Endothelial cell of umbilical vein (primary cell): ENCODE measurements around the gene CHCHD4. TPM values are rescaled to one million over a fixed set of nuclear protein-coding genes. Genes with fewer than 3 reads are reported as not detected.

Source experiments
- BruUV-seq: library from RNA; stranded (reverse); fragments of 400-500 nt; replicated peaks from 2 replicates; lab custom pipeline; 2021; lab: Mats Ljungman, UMichigan
- CTCF ChIA-PET: fragments of 300-600, 350-600 bp; sonication (Branson Sonifier 250); formaldehyde crosslinking; loops from one replicate; lab custom pipeline; 2021; ENCODE audit warnings: antibody characterized with exemption, inconsistent platforms; lab: Charles Lee
- POLR2A ChIA-PET: fragments of 300-600, 350-600 bp; sonication (Branson Sonifier 250); formaldehyde crosslinking; loops from one replicate; lab custom pipeline; 2021; ENCODE audit warnings: antibody characterized with exemption, inconsistent platforms; lab: Charles Lee
- DNase-seq: peaks from one replicate; pipeline ENCODE4 v3.0.0-alpha.2; 2011; ENCODE audit warnings: low read depth, low spot score
- FAIRE-seq: peaks from 2 replicates; lab custom pipeline; 2011; peaks lifted over from hg19 to GRCh38; lab: Jason Lieb, UNC
- H2AFZ ChIP-seq: 2 replicates; pipeline ENCODE4 v1.6.0; 2012; ENCODE audit warnings: low read depth, low read length, control low read depth, inconsistent platforms
- H3K27ac ChIP-seq: 2 replicates; pipeline ENCODE4 v1.5.1; 2011; ENCODE audit warnings: low read depth, mild to moderate bottlenecking, control low read depth, low read length, moderate library complexity; ENCODE audit not compliant: insufficient read depth
- H3K27me3 ChIP-seq, 2 experiments: 2 replicates each; pipeline versions ENCODE4 v1.6.0 to v1.6.1; 2011; ENCODE audit warnings: low read length in 2 of 2, mixed read lengths in 1 of 2; ENCODE audit not compliant: control insufficient read depth in 2 of 2, insufficient read depth in 2 of 2
- H3K36me3 ChIP-seq, 2 experiments: 2 replicates in 1 of 2; 3 replicates in 1 of 2; pipeline ENCODE4 v1.5.1; 2011; ENCODE audit warnings: low read length in 2 of 2, mild to moderate bottlenecking in 1 of 2, moderate library complexity in 1 of 2; ENCODE audit not compliant: control insufficient read depth in 2 of 2, insufficient read depth in 2 of 2; ENCODE audit errors: extremely low read depth in 1 of 2
- H3K4me1 ChIP-seq: 3 replicates; pipeline ENCODE4 v1.5.1; 2011; ENCODE audit warnings: mild to moderate bottlenecking, low read length; ENCODE audit not compliant: control insufficient read depth, insufficient read depth; ENCODE audit errors: extremely low read depth
- H3K4me2 ChIP-seq: 2 replicates; pipeline ENCODE4 v1.6.1; 2011; ENCODE audit warnings: low read length, control low read depth, mixed read lengths; ENCODE audit not compliant: insufficient read depth
- H3K4me3 ChIP-seq, 3 experiments: fragments of 200-600 bp in 1 of 3; sonication (generic), shearing (Covaris generic) in 1 of 3; replicated peaks in 1 of 3; 2 replicates each; pipeline ENCODE4 v1.5.1; 2011 to 2016; ENCODE audit warnings: control low read depth in 3 of 3, low read length in 3 of 3, mild to moderate bottlenecking in 2 of 3, inconsistent platforms in 1 of 3, low read depth in 1 of 3, moderate library complexity in 1 of 3; ENCODE audit not compliant: insufficient read depth in 1 of 3
- H3K79me2 ChIP-seq: 2 replicates; pipeline ENCODE4 v1.6.0; 2012; ENCODE audit warnings: low read length, inconsistent platforms; ENCODE audit not compliant: control insufficient read depth, insufficient read depth
- H3K9ac ChIP-seq: replicated peaks from 2 replicates; pipeline ENCODE3; 2011; ENCODE audit warnings: low read length, control low read depth; ENCODE audit not compliant: insufficient read depth; ENCODE audit errors: extremely low read depth
- H3K9me1 ChIP-seq: replicated peaks from 3 replicates; pipeline ENCODE4 v1.6.0; 2011; ENCODE audit warnings: mild to moderate bottlenecking, low read length; ENCODE audit not compliant: control insufficient read depth, insufficient read depth; ENCODE audit errors: extremely low read depth
- H3K9me3 ChIP-seq: replicated peaks from 2 replicates; pipeline ENCODE4 v1.5.1; 2012; ENCODE audit warnings: low read length, inconsistent platforms; ENCODE audit not compliant: control insufficient read depth, insufficient read depth
- H4K20me1 ChIP-seq: replicated peaks from 2 replicates; pipeline ENCODE3; 2011; ENCODE audit warnings: mild to moderate bottlenecking, low read length; ENCODE audit not compliant: control insufficient read depth, insufficient read depth; ENCODE audit errors: extremely low read depth
- EZH2 ChIP-seq: IDR thresholded peaks from 2 replicates; pipeline ENCODE4 v1.6.1; 2012; ENCODE audit warnings: borderline replicate concordance, low read depth, mild to moderate bottlenecking, moderate library complexity, low read length, inconsistent platforms; ENCODE audit not compliant: severe bottlenecking
- FOS ChIP-seq: IDR thresholded peaks from 2 replicates; pipeline ENCODE4 v1.6.1; 2011; ENCODE audit warnings: mild to moderate bottlenecking, low read length, moderate library complexity, borderline replicate concordance; ENCODE audit not compliant: insufficient read depth
- GATA2 ChIP-seq: IDR thresholded peaks from 2 replicates; pipeline ENCODE4 v1.7.0; 2011; ENCODE audit warnings: low read depth, mild to moderate bottlenecking, moderate library complexity, mixed read lengths, low read length; ENCODE audit not compliant: insufficient read length, insufficient read depth
- JUN ChIP-seq: IDR thresholded peaks from 2 replicates; pipeline ENCODE4 v1.6.1; 2011; ENCODE audit warnings: borderline replicate concordance, low read depth; ENCODE audit not compliant: insufficient read length, insufficient read depth
- MYC ChIP-seq: IDR thresholded peaks from one replicate; pipeline ENCODE4 v1.6.1; 2011; ENCODE audit warnings: mild to moderate bottlenecking, low read depth, low read length
- POLR2A ChIP-seq: IDR thresholded peaks from 2 replicates; pipeline ENCODE4 v1.6.1; 2012; ENCODE audit warnings: low read depth, mild to moderate bottlenecking, control low read depth, low read length
- POLR2AphosphoS5 ChIP-seq: IDR thresholded peaks from 2 replicates; pipeline ENCODE4 v1.6.1; 2012; ENCODE audit warnings: low read depth, mild to moderate bottlenecking, control low read depth, low read length, moderate library complexity; ENCODE audit not compliant: insufficient read depth
- dilution Hi-C: fragments of 300-500 bp; cut with MboI; formaldehyde crosslinking; loops from one replicate; pipeline ENCODE4 v1.15.0; 2019; ENCODE audit warnings: low sequenced_read_pairs; ENCODE audit not compliant: extremely low pct_ligation_motif_present
- intact Hi-C: fragments of 100-400 bp; cut with micrococcal nuclease; formaldehyde crosslinking; loops from one replicate; pipeline ENCODE4 v1.10.0; 2022
- polyA plus RNA-seq, 4 experiments: library from polyadenylated mRNA; depleted of rRNA in 3 of 4; stranded (reverse) in 3 of 4; unstranded in 1 of 4; fragments of >200 nt; gene quantifications; 2 replicates each; pipeline versions ENCODE4 v1.2.1 to v1.2.3, GENCODE V29; 2011 to 2012; ENCODE audit warnings: missing spikeins in 1 of 4
- total RNA-seq: library from RNA; stranded (reverse); gene quantifications from 2 replicates; pipeline ENCODE4 v1.2.3, GENCODE V29; 2021
- TF ChIP-seq, protein P1 (sequence below): IDR thresholded peaks from 2 replicates; pipeline ENCODE4 v1.6.1; 2011; ENCODE audit not compliant: insufficient read depth, insufficient read length
- TF ChIP-seq, protein P2 (sequence below), 2 donors: IDR thresholded peaks; 1 replicate in 1 of 2; 2 replicates in 1 of 2; pipeline ENCODE4 v1.5.1; 2011; ENCODE audit warnings: low read length in 2 of 2, mild to moderate bottlenecking in 2 of 2, moderate library complexity in 2 of 2, control low read depth in 1 of 2, inconsistent platforms in 1 of 2, low read depth in 1 of 2; ENCODE audit not compliant: insufficient read depth in 1 of 2; ENCODE audit errors: extremely low read depth in 1 of 2

The CHCHD4 gene
- total and polyA plus RNA-seq, 2 donors (not counting 3 experiments of a cell fraction or from before 2014, with no cell fraction given), result 8.5 to 13.6 TPM

GRCh38 chr3:14064910-14065309 is 59.8 kb downstream of the CHCHD4 start:
- Histone ChIP-seq H2AFZ (no peak overlapping the region), H3K9me1 (no peaks in the 10 kb centered on the region), H3K79me2 (no peaks in the 10 kb centered on the region), H3K27me3 (no peaks in the 10 kb centered on the region), H3K9ac (no peak overlapping the region), H3K4me2 (no peak overlapping the region), H3K4me1 (no peaks in the 10 kb centered on the region), H4K20me1 (no peaks in the 10 kb centered on the region), H3K4me3 (no peak overlapping the region), H3K9me3 (no peaks in the 10 kb centered on the region), H3K36me3 (no peaks in the 10 kb centered on the region), H3K27ac (no peak overlapping the region)
- ChIA-PET CTCF (no interaction called here), POLR2A (no interaction called here)
- BruUV-seq, result no TSS peak
- intact Hi-C loops (no loop called here), dilution Hi-C loops (no loop called here)
- DNase-seq, result no peak
- no peak for FAIRE-seq
- TF ChIP-seq POLR2AphosphoS5, result no peak
- no peak for TF ChIP-seq POLR2A

- BruUV-seq, result no TSS peak
- no peak overlapping the region for H2AFZ ChIP-seq
- H3K4me3 ChIP-seq, result no peak overlapping the region
- TF ChIP-seq FOS (no peak), MYC (no peak), GATA2 (no peak), JUN (no peak), EZH2 (no peak), POLR2A (no peak), POLR2AphosphoS5 (no peak)
- TF ChIP-seq, protein P1, sequence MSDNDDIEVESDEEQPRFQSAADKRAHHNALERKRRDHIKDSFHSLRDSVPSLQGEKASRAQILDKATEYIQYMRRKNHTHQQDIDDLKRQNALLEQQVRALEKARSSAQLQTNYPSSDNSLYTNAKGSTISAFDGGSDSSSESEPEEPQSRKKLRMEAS, result no peak
- TF ChIP-seq, protein P2, sequence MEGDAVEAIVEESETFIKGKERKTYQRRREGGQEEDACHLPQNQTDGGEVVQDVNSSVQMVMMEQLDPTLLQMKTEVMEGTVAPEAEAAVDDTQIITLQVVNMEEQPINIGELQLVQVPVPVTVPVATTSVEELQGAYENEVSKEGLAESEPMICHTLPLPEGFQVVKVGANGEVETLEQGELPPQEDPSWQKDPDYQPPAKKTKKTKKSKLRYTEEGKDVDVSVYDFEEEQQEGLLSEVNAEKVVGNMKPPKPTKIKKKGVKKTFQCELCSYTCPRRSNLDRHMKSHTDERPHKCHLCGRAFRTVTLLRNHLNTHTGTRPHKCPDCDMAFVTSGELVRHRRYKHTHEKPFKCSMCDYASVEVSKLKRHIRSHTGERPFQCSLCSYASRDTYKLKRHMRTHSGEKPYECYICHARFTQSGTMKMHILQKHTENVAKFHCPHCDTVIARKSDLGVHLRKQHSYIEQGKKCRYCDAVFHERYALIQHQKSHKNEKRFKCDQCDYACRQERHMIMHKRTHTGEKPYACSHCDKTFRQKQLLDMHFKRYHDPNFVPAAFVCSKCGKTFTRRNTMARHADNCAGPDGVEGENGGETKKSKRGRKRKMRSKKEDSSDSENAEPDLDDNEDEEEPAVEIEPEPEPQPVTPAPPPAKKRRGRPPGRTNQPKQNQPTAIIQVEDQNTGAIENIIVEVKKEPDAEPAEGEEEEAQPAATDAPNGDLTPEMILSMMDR (IDR thresholded peaks at IDR 0.05; ENCODE audit: extremely low read depth in 1 of 2, insufficient read depth in 1 of 2, low read depth in 1 of 2, low read length in 2 of 2), result no peak
- H4K20me1 ChIP-seq, result no peaks in the 10 kb centered on the region
- no peaks in the 10 kb centered on the region for H3K27me3 ChIP-seq
- H3K4me2 ChIP-seq, result no peak overlapping the region
- no peak overlapping the region for H3K9ac ChIP-seq
- no peaks in the 10 kb centered on the region for H3K36me3 ChIP-seq
- POLR2A ChIA-PET, result no interaction called here
- intact Hi-C loops (no loop called here), dilution Hi-C loops (no loop called here)
- H3K79me2 ChIP-seq, result no peaks in the 10 kb centered on the region
- no peaks in the 10 kb centered on the region for H3K9me1 ChIP-seq
- no peak for FAIRE-seq
- no peaks in the 10 kb centered on the region for H3K4me1 ChIP-seq
- DNase-seq, result no peak
- no peak overlapping the region for H3K27ac ChIP-seq
- CTCF ChIA-PET, result no interaction called here
- H3K9me3 ChIP-seq, result no peaks in the 10 kb centered on the region
Measured at GRCh38 chr3:14063152-14063551, 61.5 kb downstream of the CHCHD4 start.
